ENCODE measurements around the gene CDH9.
"Not testable (repeated sequence)": the region's sequence is repeated elsewhere in the genome, so short reads cannot be mapped to it uniquely, and the experiment has no call there.

Gene CDH9

DNA sequence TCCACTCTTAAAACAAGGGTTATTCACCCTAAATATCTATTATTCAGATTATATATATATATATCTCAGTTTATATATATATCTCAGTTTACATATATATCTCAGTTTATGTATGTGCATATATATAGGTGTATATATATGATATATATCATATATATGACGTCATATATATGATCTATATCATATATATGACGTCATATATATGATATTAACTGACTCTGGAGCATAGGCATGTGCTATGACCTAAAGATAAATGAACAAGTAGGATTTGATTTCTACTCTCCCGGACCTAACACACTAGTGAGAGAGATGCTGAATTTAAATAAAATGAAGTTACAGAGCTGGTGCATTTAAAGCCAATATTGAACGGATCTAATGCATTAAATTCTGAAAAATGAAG, 174.3 kb downstream of the CDH9 start:
- no peaks in the 10 kb centered on the region for H3K27me3 ChIP-seq (replicated peaks)
- DNase-seq: no peak
- no peak overlapping the region for H3K27ac ChIP-seq
- no peaks in the 10 kb centered on the region for H3K36me3 ChIP-seq (replicated peaks)
- in situ Hi-C loops (cut with HindIII; ENCODE audit: low pct_ligation_motif_present, low sequenced_read_pairs): no loop called here
- TF ChIP-seq, protein P1, sequence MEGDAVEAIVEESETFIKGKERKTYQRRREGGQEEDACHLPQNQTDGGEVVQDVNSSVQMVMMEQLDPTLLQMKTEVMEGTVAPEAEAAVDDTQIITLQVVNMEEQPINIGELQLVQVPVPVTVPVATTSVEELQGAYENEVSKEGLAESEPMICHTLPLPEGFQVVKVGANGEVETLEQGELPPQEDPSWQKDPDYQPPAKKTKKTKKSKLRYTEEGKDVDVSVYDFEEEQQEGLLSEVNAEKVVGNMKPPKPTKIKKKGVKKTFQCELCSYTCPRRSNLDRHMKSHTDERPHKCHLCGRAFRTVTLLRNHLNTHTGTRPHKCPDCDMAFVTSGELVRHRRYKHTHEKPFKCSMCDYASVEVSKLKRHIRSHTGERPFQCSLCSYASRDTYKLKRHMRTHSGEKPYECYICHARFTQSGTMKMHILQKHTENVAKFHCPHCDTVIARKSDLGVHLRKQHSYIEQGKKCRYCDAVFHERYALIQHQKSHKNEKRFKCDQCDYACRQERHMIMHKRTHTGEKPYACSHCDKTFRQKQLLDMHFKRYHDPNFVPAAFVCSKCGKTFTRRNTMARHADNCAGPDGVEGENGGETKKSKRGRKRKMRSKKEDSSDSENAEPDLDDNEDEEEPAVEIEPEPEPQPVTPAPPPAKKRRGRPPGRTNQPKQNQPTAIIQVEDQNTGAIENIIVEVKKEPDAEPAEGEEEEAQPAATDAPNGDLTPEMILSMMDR (IDR thresholded peaks at IDR 0.05; ENCODE audit: low read depth, low read length, missing control alignments): no peak
- H3K4me3 ChIP-seq (ENCODE audit: low read depth, low read length): no peak overlapping the region

DNA sequence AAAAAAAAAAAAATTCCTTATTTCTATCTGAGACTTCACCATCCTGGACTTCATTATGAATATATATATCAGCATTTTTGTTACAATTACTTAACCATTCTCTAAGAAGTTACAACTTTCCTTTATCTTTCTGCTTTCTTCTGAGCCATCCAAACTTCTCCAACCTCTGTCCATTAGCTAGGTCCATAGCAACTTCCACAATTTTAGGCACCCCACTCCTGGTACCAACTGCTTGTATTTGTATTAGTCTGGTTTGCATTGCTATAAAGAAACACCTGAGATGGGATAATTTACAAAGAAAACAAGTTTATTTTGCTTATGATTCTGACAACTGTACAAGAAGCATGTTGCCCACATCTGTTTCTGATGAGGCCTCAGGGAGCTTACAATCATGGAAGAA, 182.1 kb downstream of the CDH9 start:
- in situ Hi-C loops (cut with HindIII; ENCODE audit: low pct_ligation_motif_present, low sequenced_read_pairs): no loop called here
- no peak for DNase-seq
- no peaks in the 10 kb centered on the region for H3K27me3 ChIP-seq (replicated peaks)
- TF ChIP-seq, protein P1 (IDR thresholded peaks at IDR 0.05; ENCODE audit: low read depth, low read length, missing control alignments): no peak
- H3K36me3 ChIP-seq (replicated peaks): no peaks in the 10 kb centered on the region
- no peak overlapping the region for H3K27ac ChIP-seq
- H3K4me3 ChIP-seq (ENCODE audit: low read depth, low read length): no peak overlapping the region

DNA sequence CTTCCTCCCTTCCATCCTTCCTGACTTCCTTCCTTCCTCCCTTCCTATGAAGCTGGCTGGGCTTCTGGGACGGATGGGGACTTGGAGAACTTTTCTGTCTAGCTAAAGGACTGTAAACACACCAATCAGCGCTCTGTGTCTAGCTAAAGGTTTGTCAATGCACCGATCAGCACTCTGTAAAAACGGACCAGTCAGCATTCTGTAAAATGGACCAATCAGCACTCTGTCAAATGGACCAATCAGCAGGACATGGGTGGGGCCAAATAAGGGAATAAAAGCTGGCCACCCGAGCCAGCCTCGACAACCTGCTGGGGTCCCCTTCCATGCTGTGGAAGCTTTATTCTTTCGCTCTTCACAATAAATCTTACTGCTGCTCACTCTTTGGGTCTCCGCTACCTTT, 185.9 kb downstream of the CDH9 start:
- H3K27me3 ChIP-seq (replicated peaks); H3K4me3 ChIP-seq (ENCODE audit: low read depth, low read length); H3K27ac ChIP-seq; in situ Hi-C loops (cut with HindIII; ENCODE audit: low pct_ligation_motif_present, low sequenced_read_pairs); DNase-seq; H3K36me3 ChIP-seq (replicated peaks): not testable (repeated sequence)

DNA sequence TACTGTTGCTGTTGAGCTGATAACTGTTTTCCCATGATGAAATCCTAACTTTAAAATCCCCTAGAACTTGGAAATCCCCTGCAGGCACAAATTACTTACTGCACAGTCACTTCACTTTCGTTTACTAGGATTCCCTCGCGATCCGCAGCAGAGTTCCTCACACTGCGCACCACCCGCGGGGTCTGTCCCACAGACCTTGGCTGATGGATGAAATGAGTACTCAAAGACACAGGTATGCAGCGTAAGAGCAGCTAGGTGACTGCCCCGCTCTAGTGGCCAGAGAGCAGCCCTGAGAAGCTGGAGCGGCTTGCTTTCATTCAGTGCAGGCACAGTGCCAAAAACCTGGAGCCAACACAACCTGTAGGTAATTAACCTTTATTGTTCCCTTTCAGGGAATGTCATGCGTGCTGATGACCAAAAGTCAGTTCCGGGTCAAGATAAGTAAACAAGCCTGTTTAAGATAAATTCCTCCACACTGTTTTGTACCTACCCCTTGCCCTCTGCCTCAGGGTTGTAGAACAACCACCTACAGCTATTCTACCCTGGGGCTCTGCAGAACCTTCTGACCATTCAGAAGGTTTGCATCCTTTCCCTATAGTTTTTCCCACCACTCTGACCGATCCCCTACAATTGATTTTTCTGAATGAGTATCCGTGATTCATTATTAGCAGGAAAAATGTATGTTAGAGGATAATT, 191.2 kb downstream of the CDH9 start:
- DNase-seq: peak; percentile 37
- TF ChIP-seq, protein P1 (IDR thresholded peaks at IDR 0.05; ENCODE audit: low read depth, low read length, missing control alignments): no peak
- in situ Hi-C loops (cut with HindIII; ENCODE audit: low pct_ligation_motif_present, low sequenced_read_pairs): no loop called here
- Histone ChIP-seq H3K27me3 (replicated peaks) (no peaks in the 10 kb centered on the region), H3K27ac (no peak overlapping the region), H3K36me3 (replicated peaks) (no peaks in the 10 kb centered on the region), H3K4me3 (ENCODE audit: low read depth, low read length) (peak overlapping the region; percentile 42)

DNA sequence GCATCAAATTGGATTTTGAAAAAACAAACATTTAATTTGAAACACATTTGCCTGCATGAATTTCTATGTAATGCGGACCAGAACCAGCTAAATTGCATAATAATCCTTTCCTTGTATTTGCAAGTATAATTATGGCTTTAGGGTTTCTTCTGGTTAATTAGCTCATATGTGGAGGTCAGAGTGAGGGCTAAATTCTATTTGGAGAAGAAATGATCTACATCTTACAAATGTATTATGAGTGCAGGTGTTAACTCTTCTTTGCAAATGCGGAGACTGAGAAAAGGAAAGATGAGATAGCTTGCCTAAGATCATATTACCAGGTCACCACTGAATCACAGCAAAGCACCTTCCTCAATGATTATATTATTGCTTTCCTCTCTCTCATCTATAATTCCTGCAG, 194.7 kb downstream of the CDH9 start:
- DNase-seq: no peak
- in situ Hi-C loops (cut with HindIII; ENCODE audit: low pct_ligation_motif_present, low sequenced_read_pairs): no loop called here
- Histone ChIP-seq H3K27me3 (replicated peaks) (no peaks in the 10 kb centered on the region), H3K4me3 (ENCODE audit: low read depth, low read length) (no peak overlapping the region), H3K36me3 (replicated peaks) (no peaks in the 10 kb centered on the region), H3K27ac (no peak overlapping the region)
- TF ChIP-seq, protein P1 (IDR thresholded peaks at IDR 0.05; ENCODE audit: low read depth, low read length, missing control alignments): no peak

DNA sequence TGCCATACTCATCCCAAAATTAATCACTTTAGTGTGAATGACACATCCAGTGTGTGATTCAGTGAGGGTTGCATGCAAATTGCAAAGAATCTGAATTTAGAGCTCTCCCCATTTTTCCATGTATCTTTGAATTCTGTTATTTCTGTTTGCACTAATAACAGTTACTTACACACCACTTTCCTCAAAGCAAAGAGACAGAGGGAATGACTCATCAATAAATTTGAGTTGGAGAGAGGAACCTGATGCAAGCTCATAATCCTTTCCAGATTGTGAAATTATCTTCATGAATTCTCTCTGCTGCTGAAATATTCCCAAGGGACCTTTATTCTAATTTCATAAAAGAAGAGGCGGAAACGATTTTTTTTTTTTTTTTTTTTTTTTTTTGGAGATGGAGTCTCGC, 204.8 kb downstream of the CDH9 start:
- DNase-seq: no peak
- in situ Hi-C loops (cut with HindIII; ENCODE audit: low pct_ligation_motif_present, low sequenced_read_pairs): no loop called here
- H3K27me3 ChIP-seq (replicated peaks): no peaks in the 10 kb centered on the region
- no peaks in the 10 kb centered on the region for H3K36me3 ChIP-seq (replicated peaks)
- TF ChIP-seq, protein P1 (IDR thresholded peaks at IDR 0.05; ENCODE audit: low read depth, low read length, missing control alignments): no peak
- no peak overlapping the region for H3K4me3 ChIP-seq (ENCODE audit: low read depth, low read length)
- no peak overlapping the region for H3K27ac ChIP-seq
